ENCODE measurements around the gene HKDC1.

The HKDC1 gene

GRCh38 chr10:69315610-69316312 lies 95.6 kb downstream of the HKDC1 start:
- in situ Hi-C loops (cut with MboI; ENCODE audit: low sequenced_read_pairs), result no loop called here

GRCh38 chr10:69316313-69317059 lies 96.4 kb downstream of the HKDC1 start:
- in situ Hi-C loops (cut with MboI; ENCODE audit: low sequenced_read_pairs), result no loop called here
